Testis (tissue), 3 donors: ENCODE data around the gene CCT8. TPM values are rescaled to one million over a fixed set of nuclear protein-coding genes. Genes with fewer than 3 reads are reported as not detected.

Experiments used
- DNase-seq: peaks from one replicate; pipeline ENCODE4 v3.0.0-alpha.2; 2019
- H3K27ac ChIP-seq, 2 donors: fragments of 200-600 bp; sonication (generic); one replicate each; pipeline ENCODE4 v1.5.1; 2019
- H3K27me3 ChIP-seq: fragments of 200-600 bp; sonication (generic); one replicate; pipeline ENCODE4 v1.5.1; 2019
- H3K36me3 ChIP-seq: fragments of 200-600 bp; sonication (generic); one replicate; pipeline ENCODE4 v1.5.1; 2017; ENCODE audit warnings: low read depth; ENCODE audit errors: missing control alignments
- H3K4me1 ChIP-seq: fragments of 200-600 bp; sonication (generic); one replicate; pipeline ENCODE4 v1.5.1; 2019
- H3K4me3 ChIP-seq, 2 donors: fragments of 200-600 bp; sonication (generic); one replicate each; pipeline ENCODE4 v1.5.1; 2017 to 2019
- H3K9me3 ChIP-seq: fragments of 200-600 bp; sonication (generic); one replicate; pipeline ENCODE4 v1.5.1; 2017
- CTCF ChIP-seq, 3 experiments: fragments of 450-650 bp in 2 of 3; fragments of 200-600 bp in 1 of 3; sonication (generic) in 1 of 3; IDR thresholded peaks; one replicate each; pipeline ENCODE4 v1.5.1; 2016 to 2019; ENCODE audit warnings: antibody characterized with exemption in 3 of 3, mild to moderate bottlenecking in 2 of 3, moderate library complexity in 1 of 3
- POLR2A ChIP-seq: fragments of 450-650 bp; IDR thresholded peaks from one replicate; pipeline ENCODE4 v1.6.1; 2017; ENCODE audit warnings: antibody characterized with exemption, mild to moderate bottlenecking, moderate library complexity
- WGBS, 2 donors: methylation state at CpG; one replicate each; pipeline ENCODE4 v1.1.5; 2018; 5-methylcytosine and 5-hydroxymethylcytosine counted together
- intact Hi-C: fragments of 100-400 bp; cut with DNase I; formaldehyde crosslinking; loops from one replicate; pipeline ENCODE4 v1.15.1; 2023; ENCODE audit warnings: low total_unique reads
- polyA plus RNA-seq: library from polyadenylated mRNA; stranded (reverse); fragments of 350-450 nt; fragmentation: Illumina TruSeq; extraction: RNeasy Lipid Tissue Mini Kit (QIAGEN cat#74804); gene quantifications from one replicate; pipeline ENCODE4 v1.2.3, GENCODE V29; 2014; ENCODE audit warnings: low read depth, low replicate concordance; ENCODE audit not compliant: insufficient read depth
- total RNA-seq, 2 donors: library from RNA; depleted of rRNA; stranded (reverse); fragments of >200 nt; gene quantifications; one replicate each; pipeline ENCODE4 v1.2.3, GENCODE V29; 2016

Gene CCT8
- total and polyA plus RNA-seq, 3 donors from 2014 or later = 106 to 121 (median 116) TPM

- DNase-seq = no peak
- peaks cover 14% of the 10 kb centered on the region for H3K4me1 ChIP-seq
- no peak overlapping the region for H3K27ac ChIP-seq
- 81 to 94% methylated on average over 1 of the region's 1 CpG for WGBS, 2 donors
- no peak overlapping the region for H3K4me3 ChIP-seq
- no peaks in the 10 kb centered on the region for H3K36me3 ChIP-seq
- intact Hi-C loops = no loop called here
- no peaks in the 10 kb centered on the region for H3K9me3 ChIP-seq
- no peak for TF ChIP-seq CTCF (IDR thresholded peaks at IDR 0.05)
- TF ChIP-seq POLR2A = no peak
- no peaks in the 10 kb centered on the region for H3K27me3 ChIP-seq
Observed at GRCh38 chr21:29029524-29029923, 43.9 kb downstream of the CCT8 start.

DNA sequence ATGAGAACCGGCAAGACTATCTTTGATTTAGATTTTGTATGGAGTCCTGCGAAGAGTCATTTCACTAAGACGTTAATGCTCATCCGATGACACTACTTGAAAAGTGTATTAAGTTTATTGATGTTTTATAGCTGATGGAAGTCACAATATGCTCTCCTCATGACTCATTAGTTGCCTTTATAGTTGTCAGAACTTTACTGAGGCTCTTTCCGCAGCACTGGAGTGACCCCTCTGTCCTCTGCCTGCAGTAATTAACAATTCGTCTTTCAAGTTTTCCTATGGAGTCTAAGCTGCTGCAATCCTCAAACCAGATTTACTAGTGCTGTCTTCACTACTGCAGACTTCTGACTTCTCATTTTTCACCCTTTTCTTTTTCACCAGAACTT is 48.1 kb downstream of the CCT8 start:
- TF ChIP-seq CTCF (IDR thresholded peaks at IDR 0.05) (no peak), POLR2A (no peak)
- Histone ChIP-seq H3K27me3 (no peaks in the 10 kb centered on the region), H3K9me3 (no peaks in the 10 kb centered on the region), H3K4me1 (peaks cover 8% of the 10 kb centered on the region), H3K36me3 (no peaks in the 10 kb centered on the region), H3K27ac (peak overlapping the region; percentile 98), H3K4me3 (peak overlapping the region; percentile 76 to 88)
- WGBS, 2 donors = 0 to 1% methylated on average over 6 of the region's 6 CpGs
- DNase-seq = no peak
- intact Hi-C loops = no loop called here

DNA sequence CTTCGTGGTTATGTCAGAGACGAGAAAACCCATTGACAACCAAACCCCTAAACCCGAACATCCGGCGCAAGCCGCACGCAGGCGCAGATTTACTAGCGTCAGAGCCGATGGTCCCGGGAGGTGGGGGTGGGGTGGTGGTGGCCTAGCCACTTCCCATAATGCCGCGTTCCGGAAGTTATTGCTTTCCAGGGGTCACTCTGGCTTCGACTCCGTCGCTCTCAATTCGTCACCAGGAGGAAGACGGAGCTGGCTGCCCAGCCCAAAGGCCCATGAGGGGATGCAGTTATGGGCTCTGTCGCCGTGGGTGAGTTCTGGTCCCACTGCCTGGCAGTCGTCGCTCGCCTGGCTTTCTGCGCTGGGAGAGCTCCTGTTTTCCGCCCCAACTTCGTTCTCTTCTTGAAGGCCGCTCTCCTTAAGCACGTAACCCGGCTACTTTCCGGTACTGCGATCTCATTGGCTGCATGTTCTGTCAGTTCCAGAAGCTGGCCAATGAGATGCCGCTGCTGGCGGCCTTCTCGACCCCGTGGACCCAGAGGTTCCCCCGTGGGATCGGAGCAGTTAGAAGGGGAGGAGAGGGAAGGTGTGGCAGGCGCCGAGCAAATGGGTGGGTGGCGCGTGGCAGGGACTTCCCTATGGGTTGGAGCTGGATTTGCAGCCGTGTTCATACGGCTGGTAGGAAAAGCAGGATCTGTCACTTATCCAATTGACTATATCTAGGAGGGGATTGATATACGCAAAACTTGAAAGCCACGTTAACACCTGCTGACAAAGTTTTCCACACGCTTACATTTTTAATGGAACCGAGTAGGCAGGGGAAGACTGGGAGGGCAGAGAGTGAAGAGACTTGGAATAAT is 48.7 kb downstream of the CCT8 start, which contains the start of gene USP16:
Gene USP16, plus strand, starts transcription at position 195 of the 854 bp plus-strand sequence. CDS start 3,246 bp downstream, outside the sequence.
- 0% methylated on average over 21 to 48 of the region's 48 CpGs for WGBS, 2 donors
- H3K27me3 ChIP-seq = no peaks in the 10 kb centered on the region
- intact Hi-C loops = no loop called here
- H3K36me3 ChIP-seq = no peaks in the 10 kb centered on the region
- H3K4me3 ChIP-seq = peak within 1 kb of the TSS; percentile 76 to 88
- peak; percentile 97 for DNase-seq
- peak within 1 kb of the TSS; percentile 98 for H3K27ac ChIP-seq
- H3K9me3 ChIP-seq = no peaks in the 10 kb centered on the region
- TF ChIP-seq POLR2A (no peak), CTCF (IDR thresholded peaks at IDR 0.05) (peak in 1 of 3 experiments; percentile 41)
- H3K4me1 ChIP-seq = peaks cover 8% of the 10 kb centered on the region

DNA sequence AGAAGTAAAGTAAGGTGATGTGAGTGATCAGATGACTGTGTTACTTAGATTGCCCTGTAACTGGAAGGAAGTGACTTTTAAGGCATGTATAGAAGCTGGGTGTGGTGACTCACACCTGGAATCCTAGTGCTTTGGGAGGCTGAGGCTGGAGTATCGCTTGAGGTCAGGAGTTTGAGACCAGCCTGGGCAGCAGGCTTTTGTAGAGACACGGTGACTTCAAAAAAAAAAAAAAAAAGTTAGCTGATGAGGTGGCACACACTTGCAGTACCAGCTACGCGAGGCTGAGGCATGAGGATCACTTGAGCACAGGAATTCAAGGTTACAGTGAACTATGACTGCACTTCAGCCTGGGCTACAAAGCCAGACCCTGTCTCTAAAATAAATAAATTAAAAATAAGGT is 51.3 kb downstream of the CCT8 start:
- H3K4me3 ChIP-seq = no peak overlapping the region
- WGBS, 2 donors = 70 to 75% methylated on average over 4 of the region's 4 CpGs
- H3K36me3 ChIP-seq = no peaks in the 10 kb centered on the region
- intact Hi-C loops = no loop called here
- no peak for TF ChIP-seq POLR2A
- no peak for TF ChIP-seq CTCF (IDR thresholded peaks at IDR 0.05)
- H3K27me3 ChIP-seq = no peaks in the 10 kb centered on the region
- H3K27ac ChIP-seq = no peak overlapping the region
- H3K4me1 ChIP-seq = peaks cover 14% of the 10 kb centered on the region
- DNase-seq = no peak
- H3K9me3 ChIP-seq = no peaks in the 10 kb centered on the region

DNA sequence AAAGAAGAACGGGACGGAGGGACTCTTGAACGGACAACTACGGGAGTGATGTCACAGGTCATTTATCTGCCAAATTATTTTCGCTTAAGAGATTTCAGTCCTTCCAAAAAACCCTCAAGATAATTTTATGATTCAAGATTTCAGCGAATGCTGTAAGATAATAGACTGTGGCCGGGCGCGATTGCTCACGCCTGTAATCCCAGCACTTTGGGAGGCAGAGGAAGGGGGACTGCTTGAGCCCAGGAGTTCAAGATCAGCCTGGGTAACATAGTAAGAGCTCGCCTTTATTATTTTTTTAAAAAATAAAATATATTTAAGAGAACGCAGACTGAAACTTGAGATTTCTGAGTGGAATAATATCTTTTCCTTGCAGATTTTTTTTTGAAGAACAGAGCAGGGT is 54.9 kb downstream of the CCT8 start:
- H3K4me1 ChIP-seq = peaks cover 6% of the 10 kb centered on the region
- no peaks in the 10 kb centered on the region for H3K9me3 ChIP-seq
- H3K4me3 ChIP-seq = peak overlapping the region; percentile 73 to 81
- DNase-seq = no peak
- H3K27ac ChIP-seq = peak overlapping the region; percentile 36 to 81
- no peaks in the 10 kb centered on the region for H3K27me3 ChIP-seq
- no peaks in the 10 kb centered on the region for H3K36me3 ChIP-seq
- TF ChIP-seq CTCF (IDR thresholded peaks at IDR 0.05) (no peak), POLR2A (no peak)
- 3 to 14% methylated on average over 12 of the region's 12 CpGs for WGBS, 2 donors
- intact Hi-C loops = no loop called here
